ENCODE measurements around the gene TSEN2. TPM values are rescaled to one million over a fixed set of nuclear protein-coding genes. Genes with fewer than 3 reads are reported as not detected.

Gene TSEN2
- total and polyA plus RNA-seq, 12 donors, result 11.1 to 27.6 (median 20.5) TPM

GRCh38 chr3:12499474-12499873 lies 15.2 kb downstream of the TSEN2 start:
- Histone ChIP-seq H3K27ac (no peak overlapping the region), H3K4me3 (no peak overlapping the region), H3K4me1 (replicated peaks in 1 of 2) (peaks cover 15 to 16% of the 10 kb centered on the region in 2 donors), H3K36me3 (replicated peaks in 1 of 2) (peaks cover 0 to 37% of the 10 kb centered on the region in 2 donors), H3K27me3 (no peaks in the 10 kb centered on the region), H3K9me3 (replicated peaks in 1 of 3) (no peaks in the 10 kb centered on the region)
- intact Hi-C loops (cut with DNase I), result no loop called here
- TF ChIP-seq POLR2A (IDR thresholded peaks at IDR 0.05), result no peak
- TF ChIP-seq CTCF (IDR thresholded peaks at IDR 0.05), result no peak
- 92 to 96% (median 93%) methylated on average over 5 of the region's 5 CpGs for WGBS, 4 donors
- DNase-seq, result peak in 1 of 7 donors; percentile 39

GRCh38 chr3:12501360-12502020 lies 17.2 kb downstream of the TSEN2 start:
- intact Hi-C loops (cut with DNase I), result no loop called here
- no peaks in the 10 kb centered on the region for H3K9me3 ChIP-seq (replicated peaks in 1 of 3)
- peak in 5 of 7 donors; percentile 31 to 56 (median 55) for DNase-seq
- no peaks in the 10 kb centered on the region for H3K27me3 ChIP-seq
- TF ChIP-seq CTCF (IDR thresholded peaks at IDR 0.05), result no peak
- no peak for TF ChIP-seq POLR2A (IDR thresholded peaks at IDR 0.05)
- WGBS, 4 donors, result 52 to 64% (median 58%) methylated on average over 7 of the region's 7 CpGs
- H3K4me1 ChIP-seq (replicated peaks in 1 of 2), result peaks cover 15 to 16% of the 10 kb centered on the region in 2 donors
- H3K4me3 ChIP-seq, result no peak overlapping the region
- peaks cover 0 to 43% of the 10 kb centered on the region in 2 donors for H3K36me3 ChIP-seq (replicated peaks in 1 of 2)
- peak overlapping the region in 4 of 5 donors; percentile 28 to 84 (median 52) for H3K27ac ChIP-seq

GRCh38 chr3:12503126-12503957 lies 19.1 kb downstream of the TSEN2 start:
- intact Hi-C loops (cut with DNase I), result no loop called here
- Histone ChIP-seq H3K27me3 (no peaks in the 10 kb centered on the region), H3K36me3 (replicated peaks in 1 of 2) (peaks cover 0 to 29% of the 10 kb centered on the region in 2 donors), H3K27ac (no peak overlapping the region), H3K4me1 (replicated peaks in 1 of 2) (peaks cover 20 to 29% of the 10 kb centered on the region in 2 donors), H3K9me3 (replicated peaks in 1 of 3) (no peaks in the 10 kb centered on the region), H3K4me3 (no peak overlapping the region)
- TF ChIP-seq CTCF (IDR thresholded peaks at IDR 0.05), result no peak
- TF ChIP-seq POLR2A (IDR thresholded peaks at IDR 0.05), result no peak
- 84 to 95% (median 91%) methylated on average over 17 to 18 of the region's 18 CpGs for WGBS, 4 donors
- peak in 2 of 7 donors; percentile 17 to 46 for DNase-seq

GRCh38 chr3:12506201-12506709 lies 22.0 kb downstream of the TSEN2 start:
- Histone ChIP-seq H3K4me1 (replicated peaks in 1 of 2) (peaks cover 26 to 30% of the 10 kb centered on the region in 2 donors), H3K4me3 (no peak overlapping the region), H3K9me3 (replicated peaks in 1 of 3) (no peaks in the 10 kb centered on the region), H3K36me3 (replicated peaks in 1 of 2) (peaks cover 0 to 34% of the 10 kb centered on the region in 2 donors), H3K27ac (no peak overlapping the region), H3K27me3 (no peaks in the 10 kb centered on the region)
- TF ChIP-seq CTCF (IDR thresholded peaks at IDR 0.05) (no peak), POLR2A (IDR thresholded peaks at IDR 0.05) (no peak)
- DNase-seq, result peak in 1 of 7 donors; percentile 9
- intact Hi-C loops (cut with DNase I), result no loop called here
- 94 to 98% (median 96%) methylated on average over 5 of the region's 5 CpGs for WGBS, 4 donors
